Measurements from ENCODE around the gene GRK3. TPM values are rescaled to one million over a fixed set of nuclear protein-coding genes. Genes with fewer than 3 reads are reported as not detected.
"Not testable (repeated sequence)": the region's sequence is repeated elsewhere in the genome, so short reads cannot be mapped to it uniquely, and the experiment has no call there.

The GRK3 gene
- total and polyA plus RNA-seq, 10 of the 15 experiments (the other 5 are each of a cell fraction or from before 2014, with no cell fraction given) = 3.1 to 35.1 (median 14.7) TPM

- Histone ChIP-seq H3K4me2 (ENCODE audit: control insufficient read depth, insufficient read depth) (peak overlapping the region; percentile 45), H3K27ac (ENCODE audit: control insufficient read depth, insufficient read depth) (peak overlapping the region; percentile 64; the same call in 1 of the 2 replicates), H3K79me2 (ENCODE audit: control insufficient read depth, insufficient read depth, low read length) (peaks cover 81% of the 10 kb centered on the region), H3K4me3 (peak overlapping the region; percentile 12; the same call in 1 of the 2 replicates), H3K4me1 (ENCODE audit: control insufficient read depth, insufficient read depth, low read length) (peaks cover 30% of the 10 kb centered on the region)
- 49% methylated on average over 8 of the region's 8 CpGs for WGBS (ENCODE audit: insufficient coverage, insufficient replicate concordance, low lambda C conversion rate, missing lambda C conversion rate)
- H2AFZ ChIP-seq (ENCODE audit: control insufficient read depth, low read depth, low read length); H4K20me1 ChIP-seq (ENCODE audit: control insufficient read depth, insufficient read depth); FAIRE-seq; DNase-seq (ENCODE audit: low read depth, low spot score); ATAC-seq; H3K27me3 ChIP-seq (replicated peaks in 1 of 2; ENCODE audit: control insufficient read depth in 2 of 2, insufficient read depth in 2 of 2, low read length in 1 of 2); H3K9ac ChIP-seq (ENCODE audit: control insufficient read depth, insufficient read depth, low read length); in situ Hi-C loops (cut with MboI); H3K9me3 ChIP-seq (replicated peaks; ENCODE audit: control insufficient read depth, insufficient read depth, low read length); H3K36me3 ChIP-seq (ENCODE audit: control insufficient read depth in 2 of 2, insufficient read depth in 2 of 2, low read length in 1 of 2); BruUV-seq (replicated peaks): not testable (repeated sequence)
- RAD21 ChIA-PET (ENCODE audit: unreplicated experiment) = interaction anchor here (0.9 to 14.7 kb wide), 13 partner anchors 8 to 178 kb away, joined by 3 to 202 read pairs (median 6); partner anchors contain the start of gene GRK3
- POLR2A ChIA-PET = interaction anchor here (0.6 to 2.4 kb wide), 8 partner anchors 9 to 122 kb away, joined by 3 to 8 read pairs (median 4); partner anchors contain the start of gene GRK3
- intact Hi-C loops (cut with micrococcal nuclease; ENCODE audit: unreplicated experiment) = loop anchor here (1.0 to 5.0 kb wide), 3 partner anchors 51 to 131 kb away; no protein-coding TSS in a partner anchor
- TF ChIP-seq EED (IDR thresholded peaks at IDR 0.05; ENCODE audit: low read depth) (0 out of 2 replicates have a peak, but pooled peaks have one; percentile 35), HDGF (IDR thresholded peaks at IDR 0.05) (0 out of 2 replicates have a peak, but pooled peaks have one; percentile 31), SMARCA5 (IDR thresholded peaks at IDR 0.05) (0 out of 2 replicates have a peak, but pooled peaks have one; percentile 11), ZNF217 (IDR thresholded peaks at IDR 0.05) (peak; percentile 37)
- SMC1A ChIA-PET (ENCODE audit: uncharacterized antibody, unreplicated experiment) = interaction anchor here (0.6 to 3.6 kb wide), 21 partner anchors 8 to 201 kb away, joined by 3 to 24 read pairs (median 5); no protein-coding TSS in a partner anchor
- CTCF ChIA-PET = interaction anchor here (0.7 to 2.7 kb wide), 10 partner anchors 12 to 201 kb away, joined by 3 to 14 read pairs (median 4); no protein-coding TSS in a partner anchor
Measured at GRCh38 chr22:25571969-25572707, 7.7 kb downstream of the GRK3 start.

- intact Hi-C loops (cut with micrococcal nuclease; ENCODE audit: unreplicated experiment) = loop anchor here (1.0 to 5.0 kb wide), 3 partner anchors 51 to 130 kb away; no protein-coding TSS in a partner anchor
- no peaks in the 10 kb centered on the region for H3K9me3 ChIP-seq (replicated peaks; ENCODE audit: control insufficient read depth, insufficient read depth, low read length)
- peaks cover 28% of the 10 kb centered on the region for H3K4me1 ChIP-seq (ENCODE audit: control insufficient read depth, insufficient read depth, low read length)
- no peak overlapping the region for H2AFZ ChIP-seq (ENCODE audit: control insufficient read depth, low read depth, low read length)
- peak overlapping the region; percentile 64 for H3K27ac ChIP-seq (ENCODE audit: control insufficient read depth, insufficient read depth)
- no TSS peak for BruUV-seq (replicated peaks)
- H3K27me3 ChIP-seq (replicated peaks in 1 of 2; ENCODE audit: control insufficient read depth in 2 of 2, insufficient read depth in 2 of 2, low read length in 1 of 2) = no peaks in the 10 kb centered on the region
- RAD21 ChIA-PET (ENCODE audit: unreplicated experiment) = interaction anchor here (0.7 to 14.7 kb wide), 15 partner anchors 9 to 177 kb away, joined by 3 to 202 read pairs (median 4); partner anchors contain the start of gene GRK3
- POLR2A ChIA-PET = interaction anchor here (0.6 to 2.4 kb wide), 7 partner anchors 9 to 121 kb away, joined by 3 to 10 read pairs (median 4); partner anchors contain the start of gene GRK3
- peaks cover 80% of the 10 kb centered on the region for H3K79me2 ChIP-seq (ENCODE audit: control insufficient read depth, insufficient read depth, low read length)
- H3K4me2 ChIP-seq (ENCODE audit: control insufficient read depth, insufficient read depth) = peak overlapping the region; percentile 61
- H3K36me3 ChIP-seq (ENCODE audit: control insufficient read depth in 2 of 2, insufficient read depth in 2 of 2, low read length in 1 of 2) = no peaks in the 10 kb centered on the region
- peak; percentile 80 for DNase-seq (ENCODE audit: low read depth, low spot score)
- H3K4me3 ChIP-seq = 0 out of 2 replicates have a peak overlapping the region, but pooled peaks have one; percentile 0
- no peaks in the 10 kb centered on the region for H4K20me1 ChIP-seq (ENCODE audit: control insufficient read depth, insufficient read depth)
- SMC1A ChIA-PET (ENCODE audit: uncharacterized antibody, unreplicated experiment) = interaction anchor here (0.6 to 3.6 kb wide), 29 partner anchors 9 to 200 kb away, joined by 3 to 20 read pairs (median 4); no protein-coding TSS in a partner anchor
- CTCF ChIA-PET = interaction anchor here (0.6 to 2.7 kb wide), 14 partner anchors 11 to 200 kb away, joined by 3 to 14 read pairs (median 4); no protein-coding TSS in a partner anchor
- no peak overlapping the region; the same call in 1 of the 2 replicates for H3K9ac ChIP-seq (ENCODE audit: control insufficient read depth, insufficient read depth, low read length)
- in situ Hi-C loops (cut with MboI) = no loop called here
- FAIRE-seq = peak; percentile 69
- peak; percentile 81 for ATAC-seq
- TF ChIP-seq SIX5 (IDR thresholded peaks at IDR 0.05; ENCODE audit: low read depth, low read length, severe bottlenecking) (no peak), CREM (IDR thresholded peaks at IDR 0.05; ENCODE audit: low read depth) (peak; percentile 39; the same call in 1 of the 2 replicates), IKZF2 (IDR thresholded peaks at IDR 0.05) (peak; percentile 88 to 94), HSF1 (IDR thresholded peaks at IDR 0.05; ENCODE audit: low read depth, low read length) (no peak), EZH2 (IDR thresholded peaks at IDR 0.05; ENCODE audit: borderline replicate concordance, control insufficient read depth, low read depth, low read length) (no peak), CEBPZ (IDR thresholded peaks at IDR 0.05; ENCODE audit: low read depth, low read length) (no peak)
Measured at GRCh38 chr22:25572708-25573171, 8.3 kb downstream of the GRK3 start.

Data from GM12878 (cell line).